ENCODE measurements around the gene ALDH4A1.
A peak's percentile ranks its signal among the peaks of the same experiment; 100 is the strongest.

The ALDH4A1 gene

DNA sequence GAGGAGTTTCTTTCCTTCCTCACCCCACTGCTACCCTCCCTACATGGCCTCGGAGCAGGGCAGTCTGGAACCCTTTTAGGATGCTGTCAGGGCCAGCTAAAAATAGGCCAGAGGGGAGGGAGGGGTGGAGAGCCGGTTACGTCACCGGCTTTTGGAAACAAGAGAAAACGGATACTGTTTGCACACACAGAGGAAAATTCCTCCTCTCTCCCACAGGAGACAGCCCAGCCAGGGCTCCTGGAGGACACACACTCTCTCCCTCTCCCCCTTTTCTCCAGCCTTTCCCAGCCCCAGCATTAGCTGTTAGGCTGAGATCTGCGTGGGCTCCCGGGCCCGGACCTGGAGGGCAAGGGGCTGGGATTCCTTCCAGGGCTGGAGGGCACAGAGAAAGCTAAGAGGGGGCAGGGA lies 20.0 kb upstream of the ALDH4A1 start:
- Histone ChIP-seq H3K27ac (ENCODE audit: low read length) (no peak overlapping the region), H2AFZ (ENCODE audit: low read depth, low read length) (no peak overlapping the region), H3K4me2 (ENCODE audit: low read length) (no peak overlapping the region), H3K9me3 (ENCODE audit: insufficient read depth, low read length) (no peaks in the 10 kb centered on the region), H3K79me2 (ENCODE audit: low read length) (no peaks in the 10 kb centered on the region), H3K36me3 (replicated peaks; ENCODE audit: low read depth, low read length) (no peaks in the 10 kb centered on the region), H3K9ac (ENCODE audit: low read length) (no peak overlapping the region), H3K27me3 (ENCODE audit: low read depth, low read length) (peaks cover 16% of the 10 kb centered on the region), H4K20me1 (ENCODE audit: insufficient read depth, low read length) (no peaks in the 10 kb centered on the region), H3K4me3 (ENCODE audit: low read length) (no peak overlapping the region), H3K4me1 (ENCODE audit: low read length) (peaks cover 28% of the 10 kb centered on the region)
- TF ChIP-seq, protein P1, sequence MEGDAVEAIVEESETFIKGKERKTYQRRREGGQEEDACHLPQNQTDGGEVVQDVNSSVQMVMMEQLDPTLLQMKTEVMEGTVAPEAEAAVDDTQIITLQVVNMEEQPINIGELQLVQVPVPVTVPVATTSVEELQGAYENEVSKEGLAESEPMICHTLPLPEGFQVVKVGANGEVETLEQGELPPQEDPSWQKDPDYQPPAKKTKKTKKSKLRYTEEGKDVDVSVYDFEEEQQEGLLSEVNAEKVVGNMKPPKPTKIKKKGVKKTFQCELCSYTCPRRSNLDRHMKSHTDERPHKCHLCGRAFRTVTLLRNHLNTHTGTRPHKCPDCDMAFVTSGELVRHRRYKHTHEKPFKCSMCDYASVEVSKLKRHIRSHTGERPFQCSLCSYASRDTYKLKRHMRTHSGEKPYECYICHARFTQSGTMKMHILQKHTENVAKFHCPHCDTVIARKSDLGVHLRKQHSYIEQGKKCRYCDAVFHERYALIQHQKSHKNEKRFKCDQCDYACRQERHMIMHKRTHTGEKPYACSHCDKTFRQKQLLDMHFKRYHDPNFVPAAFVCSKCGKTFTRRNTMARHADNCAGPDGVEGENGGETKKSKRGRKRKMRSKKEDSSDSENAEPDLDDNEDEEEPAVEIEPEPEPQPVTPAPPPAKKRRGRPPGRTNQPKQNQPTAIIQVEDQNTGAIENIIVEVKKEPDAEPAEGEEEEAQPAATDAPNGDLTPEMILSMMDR (IDR thresholded peaks at IDR 0.05; ENCODE audit: low read depth, low read length), result no peak
- no peak for TF ChIP-seq EZH2phosphoT487 (IDR thresholded peaks at IDR 0.05; ENCODE audit: low read depth)

DNA sequence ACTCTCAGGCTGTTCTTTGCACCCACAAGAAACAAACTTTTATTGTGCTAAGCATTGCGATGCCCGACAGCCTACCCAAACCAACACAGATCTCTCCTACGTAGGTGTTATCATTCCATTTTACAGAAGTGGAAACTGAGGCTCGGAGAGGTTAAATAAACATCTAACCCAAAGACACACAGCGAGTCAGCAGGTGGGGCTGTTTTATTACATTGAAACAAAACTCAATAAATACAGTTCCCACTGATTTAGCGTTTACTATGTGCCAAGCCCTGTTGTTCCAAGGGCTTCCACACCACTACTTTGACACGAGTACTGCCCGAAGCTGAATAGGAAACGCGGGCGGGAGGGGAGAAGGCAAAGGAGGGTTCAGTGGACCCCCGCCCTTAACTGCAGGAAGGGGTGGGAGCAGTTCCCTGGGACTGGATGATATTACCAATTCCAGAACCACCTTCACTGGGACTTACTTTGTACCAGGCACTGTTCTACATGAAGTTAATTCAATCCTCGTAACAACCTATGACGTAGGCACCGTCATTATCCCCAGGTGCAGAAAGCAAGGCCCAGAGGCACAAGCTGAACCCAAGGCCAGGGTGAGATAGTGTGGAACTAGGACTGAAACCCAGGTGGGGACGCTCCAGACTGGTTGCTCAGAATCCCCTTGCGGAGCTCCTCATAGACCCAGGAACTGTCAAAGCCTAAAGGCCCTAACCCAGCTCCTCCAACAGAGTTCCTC lies 19.3 kb upstream of the ALDH4A1 start:
- Histone ChIP-seq H3K4me1 (ENCODE audit: low read length) (peaks cover 21% of the 10 kb centered on the region), H4K20me1 (ENCODE audit: insufficient read depth, low read length) (no peaks in the 10 kb centered on the region), H3K27ac (ENCODE audit: low read length) (no peak overlapping the region), H2AFZ (ENCODE audit: low read depth, low read length) (no peak overlapping the region), H3K27me3 (ENCODE audit: low read depth, low read length) (peaks cover 16% of the 10 kb centered on the region), H3K79me2 (ENCODE audit: low read length) (no peaks in the 10 kb centered on the region), H3K4me3 (ENCODE audit: low read length) (no peak overlapping the region), H3K9ac (ENCODE audit: low read length) (no peak overlapping the region), H3K4me2 (ENCODE audit: low read length) (no peak overlapping the region), H3K36me3 (replicated peaks; ENCODE audit: low read depth, low read length) (no peaks in the 10 kb centered on the region), H3K9me3 (ENCODE audit: insufficient read depth, low read length) (no peaks in the 10 kb centered on the region)
- TF ChIP-seq, protein P1 (IDR thresholded peaks at IDR 0.05; ENCODE audit: low read depth, low read length), result peak; percentile 46
- TF ChIP-seq EZH2phosphoT487 (IDR thresholded peaks at IDR 0.05; ENCODE audit: low read depth), result no peak

DNA sequence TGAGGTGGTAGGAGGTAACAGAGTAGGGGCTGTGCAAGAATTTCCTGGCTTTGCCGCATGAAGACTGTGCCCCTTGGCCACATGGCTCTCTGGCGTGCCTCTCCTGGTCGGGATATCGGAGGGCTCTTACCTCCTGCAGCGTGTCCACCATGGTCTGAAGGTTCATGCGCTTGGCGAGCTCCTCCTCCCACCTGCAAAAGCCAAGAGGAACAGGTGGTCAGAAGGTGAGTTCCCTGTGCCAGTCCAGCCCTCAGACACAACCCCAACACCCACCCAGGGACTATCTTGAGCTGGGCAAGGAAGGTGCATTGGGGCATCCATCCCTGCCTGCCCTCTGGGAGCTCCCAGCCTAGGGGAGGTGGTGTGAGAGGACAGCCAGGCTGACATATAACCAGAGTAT lies 18.6 kb upstream of the ALDH4A1 start:
- TF ChIP-seq, protein P1 (IDR thresholded peaks at IDR 0.05; ENCODE audit: low read depth, low read length), result no peak
- TF ChIP-seq EZH2phosphoT487 (IDR thresholded peaks at IDR 0.05; ENCODE audit: low read depth), result no peak
- Histone ChIP-seq H3K4me2 (ENCODE audit: low read length) (no peak overlapping the region), H3K9me3 (ENCODE audit: insufficient read depth, low read length) (no peaks in the 10 kb centered on the region), H3K27me3 (ENCODE audit: low read depth, low read length) (peaks cover 16% of the 10 kb centered on the region), H3K4me3 (ENCODE audit: low read length) (no peak overlapping the region), H3K27ac (ENCODE audit: low read length) (no peak overlapping the region), H2AFZ (ENCODE audit: low read depth, low read length) (no peak overlapping the region), H3K4me1 (ENCODE audit: low read length) (peaks cover 14% of the 10 kb centered on the region), H3K9ac (ENCODE audit: low read length) (no peak overlapping the region), H3K79me2 (ENCODE audit: low read length) (no peaks in the 10 kb centered on the region), H4K20me1 (ENCODE audit: insufficient read depth, low read length) (no peaks in the 10 kb centered on the region), H3K36me3 (replicated peaks; ENCODE audit: low read depth, low read length) (no peaks in the 10 kb centered on the region)

DNA sequence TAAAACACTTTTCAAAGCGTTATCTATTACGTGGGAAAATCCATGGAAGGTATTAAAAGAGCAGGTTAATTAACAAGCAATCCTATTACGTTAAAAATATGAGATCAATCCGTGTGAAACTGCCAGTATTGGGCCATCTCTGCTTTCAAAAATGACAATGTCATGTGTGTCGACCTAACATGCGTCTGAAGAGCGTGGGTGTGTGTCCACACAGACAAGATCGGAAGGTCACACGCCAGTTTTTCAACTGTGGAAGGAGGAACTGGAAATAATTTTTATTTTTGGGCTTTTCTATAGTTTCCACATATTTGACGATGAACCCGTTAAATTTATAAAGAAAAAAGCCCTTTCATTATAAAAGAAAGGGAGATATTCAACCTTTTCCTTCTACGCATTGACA lies 17.6 kb upstream of the ALDH4A1 start:
- no peak overlapping the region for H3K4me2 ChIP-seq (ENCODE audit: low read length)
- H3K4me1 ChIP-seq (ENCODE audit: low read length), result peaks cover 14% of the 10 kb centered on the region
- H2AFZ ChIP-seq (ENCODE audit: low read depth, low read length), result no peak overlapping the region
- no peaks in the 10 kb centered on the region for H3K9me3 ChIP-seq (ENCODE audit: insufficient read depth, low read length)
- no peak overlapping the region for H3K4me3 ChIP-seq (ENCODE audit: low read length)
- H3K27ac ChIP-seq (ENCODE audit: low read length), result no peak overlapping the region
- TF ChIP-seq, protein P1 (IDR thresholded peaks at IDR 0.05; ENCODE audit: low read depth, low read length), result no peak
- no peak for TF ChIP-seq EZH2phosphoT487 (IDR thresholded peaks at IDR 0.05; ENCODE audit: low read depth)
- H3K9ac ChIP-seq (ENCODE audit: low read length), result no peak overlapping the region
- H4K20me1 ChIP-seq (ENCODE audit: insufficient read depth, low read length), result no peaks in the 10 kb centered on the region
- H3K27me3 ChIP-seq (ENCODE audit: low read depth, low read length), result peaks cover 16% of the 10 kb centered on the region
- no peaks in the 10 kb centered on the region for H3K36me3 ChIP-seq (replicated peaks; ENCODE audit: low read depth, low read length)
- H3K79me2 ChIP-seq (ENCODE audit: low read length), result no peaks in the 10 kb centered on the region
